Bronchial epithelial cell (primary cell): Measurements from ENCODE around the gene FAM240B. TPM values are rescaled to one million over a fixed set of nuclear protein-coding genes. Genes with fewer than 3 reads are reported as not detected.

Source experiments
- DNase-seq: peaks from one replicate; pipeline ENCODE4 v3.0.0-alpha.2; 2010; ENCODE audit warnings: low read depth
- FAIRE-seq: peaks from 2 replicates; lab custom pipeline; 2011; peaks lifted over from hg19 to GRCh38; lab: Jason Lieb, UNC
- H3K27me3 ChIP-seq: 2 replicates; pipeline ENCODE4 v1.5.1; 2011; ENCODE audit warnings: low read length; ENCODE audit not compliant: control insufficient read depth, insufficient read depth
- H3K36me3 ChIP-seq: 2 replicates; pipeline ENCODE4 v1.5.1; 2011; ENCODE audit warnings: low read length; ENCODE audit not compliant: control insufficient read depth, insufficient read depth
- H3K4me3 ChIP-seq: 2 replicates; pipeline ENCODE4 v1.5.1; 2011; ENCODE audit warnings: mild to moderate bottlenecking, low read depth, low read length, control low read depth
- CTCF ChIP-seq: IDR thresholded peaks from 2 replicates; pipeline ENCODE4 v1.5.1; 2011; ENCODE audit warnings: mild to moderate bottlenecking, moderate library complexity, low read length, control low read depth, inconsistent platforms; ENCODE audit not compliant: insufficient read depth, severe bottlenecking
- total RNA-seq: library from RNA; depleted of rRNA; stranded (reverse); fragments of >200 nt; gene quantifications from 2 replicates; pipeline ENCODE4 v1.2.1, GENCODE V29; 2014

FAM240B gene
- total RNA-seq, 1 donor from 2014 or later: not detected

- no peak for FAIRE-seq
- Histone ChIP-seq H3K4me3 (no peak overlapping the region), H3K36me3 (no peaks in the 10 kb centered on the region), H3K27me3 (no peaks in the 10 kb centered on the region)
- DNase-seq: peak; percentile 96
- TF ChIP-seq CTCF: no peak
Measured at GRCh38 chr9:38682713-38683112, 37.2 kb downstream of the FAM240B start.

DNA sequence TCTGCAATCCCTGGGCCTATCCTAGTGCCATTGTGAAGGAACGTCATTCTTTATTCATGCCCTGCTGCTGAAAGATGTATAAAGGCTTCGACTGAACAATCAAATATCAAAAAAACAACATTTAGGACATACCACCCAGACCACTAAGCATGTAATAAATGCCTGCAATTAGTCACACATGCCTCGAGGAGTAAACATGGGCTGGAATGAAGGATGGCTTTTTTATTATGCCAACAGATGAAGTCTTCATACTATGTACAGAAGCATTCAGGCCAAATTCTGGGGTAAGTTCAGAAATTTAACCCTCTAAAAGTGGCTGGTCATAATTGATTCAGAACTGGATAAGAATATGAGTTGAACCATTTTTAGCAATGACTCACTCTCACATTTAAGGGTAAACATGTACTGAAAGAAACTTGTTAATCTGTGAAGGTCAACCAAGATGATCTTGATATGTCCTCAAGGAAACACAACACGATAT, 38.1 kb downstream of the FAM240B start:
- FAIRE-seq: no peak
- peak; percentile 85 for DNase-seq
- no peak for TF ChIP-seq CTCF
- Histone ChIP-seq H3K4me3 (no peak overlapping the region), H3K27me3 (no peaks in the 10 kb centered on the region), H3K36me3 (no peaks in the 10 kb centered on the region)

DNA sequence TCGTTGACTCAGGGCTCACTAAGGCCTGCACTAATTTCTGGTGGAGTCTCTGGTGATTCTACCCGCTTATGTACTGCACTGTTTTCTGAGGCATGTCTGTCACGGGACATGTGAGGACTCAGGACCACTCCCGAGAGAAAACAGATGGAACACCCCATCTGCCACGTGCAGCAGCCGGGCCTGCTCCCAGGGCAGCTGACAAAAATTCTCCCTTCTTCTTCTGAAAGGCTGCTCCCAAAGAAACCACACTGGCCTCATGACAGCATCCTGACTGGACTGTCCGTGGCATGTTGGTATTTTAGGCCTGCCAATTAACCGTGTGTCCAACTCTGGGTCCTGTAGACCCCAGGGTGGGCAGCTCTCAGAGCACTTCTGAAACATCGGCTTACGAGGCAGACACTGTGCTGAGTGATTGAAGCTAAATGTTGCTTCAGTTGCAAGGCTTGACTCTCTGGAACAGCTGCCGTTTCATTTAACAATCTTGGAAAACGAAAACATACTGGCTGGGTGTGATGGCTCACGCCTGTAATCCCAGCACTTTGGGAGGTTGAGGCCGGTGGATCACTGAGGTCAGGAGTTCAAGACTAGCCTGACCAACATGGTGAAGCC, 39.0 kb downstream of the FAM240B start:
- FAIRE-seq (no peak), DNase-seq (no peak)
- Histone ChIP-seq H3K27me3 (no peaks in the 10 kb centered on the region), H3K36me3 (no peaks in the 10 kb centered on the region), H3K4me3 (no peak overlapping the region)
- no peak for TF ChIP-seq CTCF

GRCh38 chr9:38677660-38678303, 42.2 kb downstream of the FAM240B start:
- H3K36me3 ChIP-seq: no peaks in the 10 kb centered on the region
- H3K4me3 ChIP-seq: no peak overlapping the region
- TF ChIP-seq CTCF: no peak
- no peak for DNase-seq
- H3K27me3 ChIP-seq: no peaks in the 10 kb centered on the region
- no peak for FAIRE-seq

GRCh38 chr9:38675831-38676230, 44.1 kb downstream of the FAM240B start:
- no peaks in the 10 kb centered on the region for H3K27me3 ChIP-seq
- H3K36me3 ChIP-seq: no peaks in the 10 kb centered on the region
- FAIRE-seq (no peak), DNase-seq (no peak)
- H3K4me3 ChIP-seq: no peak overlapping the region
- TF ChIP-seq CTCF: no peak

GRCh38 chr9:38675211-38675610, 44.7 kb downstream of the FAM240B start:
- no peaks in the 10 kb centered on the region for H3K36me3 ChIP-seq
- no peaks in the 10 kb centered on the region for H3K27me3 ChIP-seq
- FAIRE-seq (no peak), DNase-seq (no peak)
- no peak overlapping the region for H3K4me3 ChIP-seq
- no peak for TF ChIP-seq CTCF
